Measurements from ENCODE around the gene INPP5D. TPM values are rescaled to one million over a fixed set of nuclear protein-coding genes. Genes with fewer than 3 reads are reported as not detected.

Gene INPP5D
- total RNA-seq, 1 donor from 2014 or later = 58.5 TPM

- H3K9me3 Mint-ChIP-seq = peaks cover 19% of the 10 kb centered on the region
- H3K4me1 Mint-ChIP-seq (ENCODE audit: low read depth) = peaks cover 52% of the 10 kb centered on the region
- peak overlapping the region; percentile 33 for H3K4me3 Mint-ChIP-seq (ENCODE audit: low read depth)
- peak overlapping the region; percentile 77 for H3K27ac Mint-ChIP-seq
- H3K27me3 Mint-ChIP-seq (ENCODE audit: low read depth) = no peaks in the 10 kb centered on the region
- H3K36me3 Mint-ChIP-seq (ENCODE audit: low read depth) = peaks cover 20% of the 10 kb centered on the region
- peak; percentile 30 for DNase-seq (ENCODE audit: low spot score)
- intact Hi-C loops (cut with micrococcal nuclease) = no loop called here
Measured at GRCh38 chr2:233240897-233241296, 180.8 kb downstream of the INPP5D start.

GRCh38 chr2:233241803-233242202 lies 181.7 kb downstream of the INPP5D start:
- H3K4me1 Mint-ChIP-seq (ENCODE audit: low read depth) = peaks cover 52% of the 10 kb centered on the region
- no peak overlapping the region for H3K27ac Mint-ChIP-seq
- intact Hi-C loops (cut with micrococcal nuclease) = no loop called here
- H3K9me3 Mint-ChIP-seq = peaks cover 18% of the 10 kb centered on the region
- no peak overlapping the region for H3K4me3 Mint-ChIP-seq (ENCODE audit: low read depth)
- no peaks in the 10 kb centered on the region for H3K27me3 Mint-ChIP-seq (ENCODE audit: low read depth)
- H3K36me3 Mint-ChIP-seq (ENCODE audit: low read depth) = peaks cover 19% of the 10 kb centered on the region
- no peak for DNase-seq (ENCODE audit: low spot score)

- DNase-seq (ENCODE audit: low spot score) = no peak
- peaks cover 51% of the 10 kb centered on the region for H3K4me1 Mint-ChIP-seq (ENCODE audit: low read depth)
- peaks cover 14% of the 10 kb centered on the region for H3K36me3 Mint-ChIP-seq (ENCODE audit: low read depth)
- intact Hi-C loops (cut with micrococcal nuclease) = no loop called here
- H3K4me3 Mint-ChIP-seq (ENCODE audit: low read depth) = no peak overlapping the region
- H3K27ac Mint-ChIP-seq = no peak overlapping the region
- peaks cover 12% of the 10 kb centered on the region for H3K9me3 Mint-ChIP-seq
- no peaks in the 10 kb centered on the region for H3K27me3 Mint-ChIP-seq (ENCODE audit: low read depth)
Measured at GRCh38 chr2:233242231-233242927, 182.2 kb downstream of the INPP5D start.

GRCh38 chr2:233243348-233243747 lies 183.2 kb downstream of the INPP5D start:
- H3K27ac Mint-ChIP-seq = no peak overlapping the region
- no peaks in the 10 kb centered on the region for H3K27me3 Mint-ChIP-seq (ENCODE audit: low read depth)
- peaks cover 51% of the 10 kb centered on the region for H3K4me1 Mint-ChIP-seq (ENCODE audit: low read depth)
- intact Hi-C loops (cut with micrococcal nuclease) = loop anchor here (1.0 kb wide), 1 partner anchor 9 kb away; no protein-coding TSS in a partner anchor
- H3K36me3 Mint-ChIP-seq (ENCODE audit: low read depth) = peaks cover 10% of the 10 kb centered on the region
- DNase-seq (ENCODE audit: low spot score) = no peak
- H3K9me3 Mint-ChIP-seq = peaks cover 9% of the 10 kb centered on the region
- no peak overlapping the region for H3K4me3 Mint-ChIP-seq (ENCODE audit: low read depth)

- no peak overlapping the region for H3K27ac Mint-ChIP-seq
- no peak overlapping the region for H3K4me3 Mint-ChIP-seq (ENCODE audit: low read depth)
- intact Hi-C loops (cut with micrococcal nuclease) = loop anchor here (5.0 kb wide), 1 partner anchor 348 kb away; no protein-coding TSS in a partner anchor
- H3K27me3 Mint-ChIP-seq (ENCODE audit: low read depth) = no peaks in the 10 kb centered on the region
- no peaks in the 10 kb centered on the region for H3K36me3 Mint-ChIP-seq (ENCODE audit: low read depth)
- no peak for DNase-seq (ENCODE audit: low spot score)
- no peaks in the 10 kb centered on the region for H3K9me3 Mint-ChIP-seq
- H3K4me1 Mint-ChIP-seq (ENCODE audit: low read depth) = peaks cover 44% of the 10 kb centered on the region
Measured at GRCh38 chr2:233244818-233245217, 184.7 kb downstream of the INPP5D start.

GRCh38 chr2:233245406-233245805 lies 185.3 kb downstream of the INPP5D start:
- H3K27me3 Mint-ChIP-seq (ENCODE audit: low read depth) = no peaks in the 10 kb centered on the region
- no peak overlapping the region for H3K4me3 Mint-ChIP-seq (ENCODE audit: low read depth)
- no peak overlapping the region for H3K27ac Mint-ChIP-seq
- intact Hi-C loops (cut with micrococcal nuclease) = loop anchor here (5.0 kb wide), 1 partner anchor 348 kb away; no protein-coding TSS in a partner anchor
- no peaks in the 10 kb centered on the region for H3K9me3 Mint-ChIP-seq
- no peaks in the 10 kb centered on the region for H3K36me3 Mint-ChIP-seq (ENCODE audit: low read depth)
- peaks cover 47% of the 10 kb centered on the region for H3K4me1 Mint-ChIP-seq (ENCODE audit: low read depth)
- no peak for DNase-seq (ENCODE audit: low spot score)

GRCh38 chr2:233247116-233247515 lies 187.0 kb downstream of the INPP5D start:
- peaks cover 42% of the 10 kb centered on the region for H3K4me1 Mint-ChIP-seq (ENCODE audit: low read depth)

DNA sequence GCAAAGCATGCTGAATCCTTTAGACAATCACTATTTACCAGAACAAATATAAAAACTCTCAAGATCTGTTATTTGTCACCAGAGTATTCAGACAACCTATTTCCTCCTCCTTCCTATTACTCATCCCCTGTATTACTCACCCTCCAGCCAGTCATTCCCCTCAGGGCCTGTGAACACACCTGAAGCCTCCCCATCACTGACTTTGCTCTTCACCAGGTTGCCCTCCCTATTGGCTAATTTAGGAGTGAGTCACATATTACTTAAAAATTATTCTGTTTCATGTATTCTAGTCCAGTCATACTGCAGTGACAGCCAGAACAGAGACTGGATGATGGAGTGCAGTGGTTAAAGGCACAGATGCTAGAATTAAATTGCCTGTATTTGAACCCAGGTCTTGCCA lies 187.6 kb downstream of the INPP5D start:
- Mint-ChIP-seq H3K9me3 (no peaks in the 10 kb centered on the region), H3K36me3 (ENCODE audit: low read depth) (peaks cover 4% of the 10 kb centered on the region), H3K27me3 (ENCODE audit: low read depth) (no peaks in the 10 kb centered on the region), H3K4me3 (ENCODE audit: low read depth) (no peak overlapping the region), H3K4me1 (ENCODE audit: low read depth) (peaks cover 38% of the 10 kb centered on the region), H3K27ac (peak overlapping the region; percentile 88)
- intact Hi-C loops (cut with micrococcal nuclease) = loop anchor here (1.0 to 5.0 kb wide), 3 partner anchors 13 to 350 kb away; no protein-coding TSS in a partner anchor
- DNase-seq (ENCODE audit: low spot score) = peak; percentile 33

More at GRCh38 chr2:233247116-233247515, 187.0 kb downstream of the INPP5D start:
- no peak for DNase-seq (ENCODE audit: low spot score)
- H3K27me3 Mint-ChIP-seq (ENCODE audit: low read depth) = no peaks in the 10 kb centered on the region
- intact Hi-C loops (cut with micrococcal nuclease) = loop anchor here (1.0 to 5.0 kb wide), 3 partner anchors 13 to 350 kb away; no protein-coding TSS in a partner anchor
- no peak overlapping the region for H3K4me3 Mint-ChIP-seq (ENCODE audit: low read depth)
- no peaks in the 10 kb centered on the region for H3K9me3 Mint-ChIP-seq
- H3K27ac Mint-ChIP-seq = peak overlapping the region; percentile 88
- H3K36me3 Mint-ChIP-seq (ENCODE audit: low read depth) = no peaks in the 10 kb centered on the region

DNA sequence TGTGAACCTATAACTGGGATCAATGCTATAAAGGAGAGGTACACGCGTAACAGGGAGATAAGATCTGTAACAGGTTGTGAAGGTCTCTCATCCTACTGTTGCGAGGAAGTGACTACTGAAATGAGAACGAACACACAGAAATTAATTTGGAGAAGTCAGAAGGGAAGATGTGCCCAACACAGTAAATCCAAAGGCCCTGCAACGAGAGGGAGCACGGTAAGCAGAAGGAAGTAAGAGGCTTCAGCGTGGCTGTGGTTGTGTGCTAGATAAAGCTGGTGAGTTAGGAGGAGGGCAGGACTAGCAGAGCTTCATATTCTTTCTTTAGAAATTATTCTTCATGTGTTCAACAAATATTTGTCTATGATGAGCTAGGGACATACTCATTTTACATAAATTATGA lies 188.9 kb downstream of the INPP5D start:
- intact Hi-C loops (cut with micrococcal nuclease) = loop anchor here (5.0 kb wide), 1 partner anchor 352 kb away; no protein-coding TSS in a partner anchor
- H3K27me3 Mint-ChIP-seq (ENCODE audit: low read depth) = no peaks in the 10 kb centered on the region
- peaks cover 9% of the 10 kb centered on the region for H3K36me3 Mint-ChIP-seq (ENCODE audit: low read depth)
- peaks cover 42% of the 10 kb centered on the region for H3K4me1 Mint-ChIP-seq (ENCODE audit: low read depth)
- peak overlapping the region; percentile 6 for H3K4me3 Mint-ChIP-seq (ENCODE audit: low read depth)
- no peak for DNase-seq (ENCODE audit: low spot score)
- H3K27ac Mint-ChIP-seq = peak overlapping the region; percentile 38
- no peaks in the 10 kb centered on the region for H3K9me3 Mint-ChIP-seq

- intact Hi-C loops (cut with micrococcal nuclease) = loop anchor here (5.0 kb wide), 3 partner anchors 188 to 643 kb away; partner anchors contain the start of gene INPP5D
- Mint-ChIP-seq H3K4me1 (ENCODE audit: low read depth) (peaks cover 53% of the 10 kb centered on the region), H3K27ac (peak overlapping the region; percentile 95), H3K27me3 (ENCODE audit: low read depth) (no peaks in the 10 kb centered on the region), H3K9me3 (no peaks in the 10 kb centered on the region), H3K36me3 (ENCODE audit: low read depth) (peaks cover 20% of the 10 kb centered on the region), H3K4me3 (ENCODE audit: low read depth) (peak overlapping the region; percentile 92)
- DNase-seq (ENCODE audit: low spot score) = no peak
Measured at GRCh38 chr2:233250568-233250967, 190.4 kb downstream of the INPP5D start.

DNA sequence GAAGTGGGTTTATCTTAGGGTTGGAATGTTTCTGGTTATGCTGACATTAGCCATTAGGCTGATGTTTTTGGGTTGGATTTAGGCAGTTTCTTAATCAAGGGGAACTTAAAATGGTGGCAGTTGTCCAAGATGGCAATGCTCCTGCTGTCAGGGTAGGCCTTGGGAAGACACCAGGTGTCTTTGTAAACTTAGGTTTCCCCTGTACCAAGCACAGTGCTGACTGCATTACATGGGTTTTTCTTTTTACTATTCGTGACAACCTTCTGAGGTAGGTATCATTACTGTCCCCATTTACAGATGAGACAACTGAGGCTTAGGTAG lies 190.8 kb downstream of the INPP5D start:
- Mint-ChIP-seq H3K4me3 (ENCODE audit: low read depth) (peak overlapping the region; percentile 92), H3K27ac (peak overlapping the region; percentile 95), H3K4me1 (ENCODE audit: low read depth) (peaks cover 55% of the 10 kb centered on the region), H3K27me3 (ENCODE audit: low read depth) (no peaks in the 10 kb centered on the region), H3K36me3 (ENCODE audit: low read depth) (peaks cover 24% of the 10 kb centered on the region), H3K9me3 (no peaks in the 10 kb centered on the region)
- intact Hi-C loops (cut with micrococcal nuclease) = loop anchor here (5.0 kb wide), 3 partner anchors 189 to 644 kb away; partner anchors contain the start of gene INPP5D
- DNase-seq (ENCODE audit: low spot score) = no peak

DNA sequence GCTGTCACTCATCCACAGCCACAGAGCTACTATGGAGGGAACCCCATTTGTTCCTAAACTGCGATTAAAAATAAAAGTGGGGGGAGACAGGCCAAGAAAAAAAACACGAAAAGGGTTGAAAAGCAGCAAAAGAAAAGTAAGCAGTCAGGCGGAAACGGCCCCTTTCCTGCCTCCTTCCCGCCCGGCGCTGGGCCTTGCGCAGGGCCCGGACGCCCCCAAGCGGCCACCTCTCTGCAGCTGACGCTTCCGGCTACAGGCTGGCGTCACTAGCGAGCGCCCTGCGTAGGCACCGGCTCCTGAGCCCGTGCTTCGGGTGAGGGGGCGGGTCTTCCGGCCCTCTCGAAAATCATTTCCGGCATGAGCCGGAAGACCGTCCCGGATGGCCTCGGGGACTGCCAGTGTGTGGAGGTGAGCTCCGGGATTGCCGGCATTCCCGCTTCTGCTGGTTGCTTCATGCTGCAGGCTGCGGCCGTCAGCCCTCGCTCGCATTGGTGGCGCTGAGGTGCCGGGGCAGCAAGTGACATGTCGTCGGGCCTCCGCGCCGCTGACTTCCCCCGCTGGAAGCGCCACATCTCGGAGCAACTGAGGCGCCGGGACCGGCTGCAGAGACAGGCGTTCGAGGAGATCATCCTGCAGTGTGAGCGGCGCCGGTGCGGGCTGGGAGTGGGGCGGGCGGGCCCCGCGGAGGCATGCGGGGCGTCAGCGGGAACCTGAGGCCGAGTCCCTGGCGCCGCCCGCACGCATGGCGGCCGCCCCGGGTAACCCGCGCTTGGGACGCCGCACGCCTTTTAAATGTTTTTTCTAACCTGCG lies 191.4 kb downstream of the INPP5D start, which contains the start of gene ATG16L1:
ATG16L1 (plus strand) TSS at position 368 of the 811 bp plus-strand sequence; CDS start at position 523, 155 bp downstream.
- no peaks in the 10 kb centered on the region for H3K9me3 Mint-ChIP-seq
- peak within 1 kb of the TSS; percentile 95 for H3K27ac Mint-ChIP-seq
- intact Hi-C loops (cut with micrococcal nuclease) = loop anchor here (1.0 to 5.0 kb wide), 4 partner anchors 17 to 644 kb away; partner anchors contain the start of gene INPP5D
- H3K4me3 Mint-ChIP-seq (ENCODE audit: low read depth) = peak within 1 kb of the TSS; percentile 92
- peaks cover 54% of the 10 kb centered on the region for H3K4me1 Mint-ChIP-seq (ENCODE audit: low read depth)
- peaks cover 28% of the 10 kb centered on the region for H3K36me3 Mint-ChIP-seq (ENCODE audit: low read depth)
- DNase-seq (ENCODE audit: low spot score) = peak; percentile 94
- H3K27me3 Mint-ChIP-seq (ENCODE audit: low read depth) = no peaks in the 10 kb centered on the region

All from activated T-helper 2 cell treated with anti-CD3 and anti-CD28 coated beads, Interferon-gamma antibody, Interleukin-2, Interleukin-4, amounts not matched to agents 10 μg/mL and 5 μg/mL and 100 μg/mL, durations not matched to agents 14 hours and 24 hours and 36 hours (primary cell).